ENCODE data around the gene URB1.

The URB1 gene

DNA sequence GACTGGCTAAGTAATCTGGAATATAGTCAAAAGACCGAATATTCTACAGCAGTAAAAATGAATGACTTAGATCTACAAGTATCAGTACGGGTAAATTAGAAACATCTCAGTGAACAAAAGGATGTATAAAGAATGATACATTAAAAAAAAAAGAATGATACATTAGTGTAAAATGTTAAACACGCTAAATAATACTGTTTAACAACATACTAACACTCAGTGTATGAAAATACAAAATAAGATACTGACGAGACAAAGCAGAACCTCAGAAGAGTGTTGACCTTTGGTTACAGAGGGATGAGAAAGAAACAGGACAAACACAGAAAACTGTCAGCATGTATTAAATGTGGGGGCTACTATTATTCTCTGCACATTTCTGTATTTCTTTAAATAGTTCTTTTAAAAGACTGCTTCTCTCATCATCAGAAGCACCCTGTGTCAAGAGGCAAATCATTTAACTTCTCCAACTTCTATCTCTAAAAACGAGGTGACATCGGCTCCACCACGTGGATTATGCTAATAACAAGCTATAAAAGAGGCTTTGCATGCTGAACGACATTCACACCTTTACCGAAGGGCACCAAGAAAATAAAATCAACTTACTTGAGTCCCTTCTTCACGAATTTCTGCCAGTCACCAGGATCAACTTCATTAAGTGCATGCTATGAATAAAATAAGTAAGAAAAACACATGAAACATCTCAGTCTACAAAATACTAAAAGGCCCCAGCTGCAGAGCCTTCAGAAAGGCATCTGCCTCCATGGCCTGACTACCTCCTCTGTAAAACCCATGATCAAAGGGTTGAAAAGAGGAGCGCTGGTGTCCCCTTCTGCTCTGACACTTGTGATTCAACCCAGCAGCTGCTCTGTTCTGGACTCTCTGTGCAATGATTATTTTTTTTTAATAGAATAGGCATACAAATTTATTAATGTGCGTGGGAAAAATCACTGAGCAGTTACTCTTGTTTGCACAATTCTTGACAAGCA is 51.7 kb downstream of the URB1 start:
- DNase-seq (ENCODE audit: low spot score) = no peak

GRCh38 chr21:32338209-32338921 is 54.4 kb downstream of the URB1 start:
- DNase-seq (ENCODE audit: low spot score) = no peak

GRCh38 chr21:32337206-32337605 is 55.6 kb downstream of the URB1 start:
- DNase-seq (ENCODE audit: low spot score) = no peak

GRCh38 chr21:32336711-32337110 is 56.1 kb downstream of the URB1 start:
- no peak for DNase-seq (ENCODE audit: low spot score)

DNA sequence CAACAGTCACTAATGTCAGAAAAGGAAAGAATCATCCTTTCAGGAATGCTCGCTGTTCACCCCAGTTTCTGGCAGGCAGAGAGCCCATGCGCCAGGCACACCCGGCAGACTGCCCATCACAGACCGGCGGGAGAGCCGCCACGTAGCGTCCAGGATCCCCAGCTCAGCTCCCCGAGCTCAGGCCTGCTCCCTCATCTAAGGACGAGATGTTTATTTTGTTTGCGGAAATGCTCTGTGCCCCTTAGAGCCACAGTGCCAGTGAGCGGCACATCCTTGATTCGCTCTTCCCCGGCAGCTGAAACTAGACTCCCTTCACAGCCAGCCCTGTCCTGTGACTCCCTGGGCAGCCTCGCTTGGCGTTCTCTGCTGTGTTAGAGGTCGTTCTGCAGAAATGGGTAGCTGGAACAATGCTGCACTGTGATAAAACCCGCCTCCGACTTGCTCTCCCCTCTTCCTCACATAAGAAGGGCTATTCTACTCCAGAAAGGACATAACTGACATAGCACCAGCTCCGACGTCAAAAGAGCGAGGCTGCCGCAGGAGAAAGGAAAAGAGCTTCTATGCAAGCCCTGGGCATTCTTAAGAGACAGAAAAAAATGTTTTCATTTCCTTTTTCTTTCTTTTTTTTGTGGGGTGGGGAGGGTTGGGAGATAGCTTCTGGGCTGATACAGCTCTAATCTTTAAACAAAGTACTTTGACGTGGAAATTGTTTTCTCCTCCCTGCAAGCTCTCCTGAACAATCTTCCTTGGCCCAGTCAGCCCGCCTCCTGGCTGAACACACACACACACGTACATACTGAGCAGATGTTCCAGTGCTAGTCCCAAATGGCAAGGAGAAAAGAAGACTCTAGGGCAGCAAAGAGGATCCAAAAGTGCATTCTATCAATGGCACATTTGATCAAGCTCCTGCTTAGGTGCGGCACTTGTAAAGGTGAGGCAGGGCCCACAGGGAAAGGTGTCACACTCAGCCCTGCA is 56.9 kb downstream of the URB1 start:
- DNase-seq (ENCODE audit: low spot score) = no peak

DNA sequence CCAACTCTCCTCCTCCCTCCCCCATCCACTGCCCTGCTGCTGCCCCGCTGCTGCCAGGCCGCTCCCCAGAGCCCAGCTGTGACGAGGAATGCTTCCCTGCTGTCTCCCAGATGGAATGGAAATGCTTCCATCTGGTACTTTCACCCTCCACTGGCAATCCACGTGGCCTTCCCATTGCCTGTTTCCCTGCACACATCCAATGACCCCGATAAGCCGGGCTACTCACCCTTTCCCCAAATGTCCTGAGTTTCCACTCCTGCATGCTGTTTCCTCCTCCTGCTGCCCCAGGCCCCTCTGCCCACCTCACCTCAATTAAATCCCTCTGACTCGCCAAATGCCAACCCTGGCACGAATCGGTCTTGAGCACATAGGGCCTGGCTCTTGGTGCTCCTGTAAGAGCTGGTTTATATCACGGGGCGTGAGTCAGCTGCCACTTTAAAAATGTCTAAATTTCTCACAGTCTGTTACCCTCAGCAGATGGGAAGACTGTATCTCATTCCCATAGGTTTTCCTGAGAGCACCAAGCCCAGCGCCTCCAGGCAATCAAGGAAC is 57.8 kb downstream of the URB1 start:
- DNase-seq (ENCODE audit: low spot score) = no peak

- DNase-seq (ENCODE audit: low spot score) = no peak
Measured at GRCh38 chr21:32333953-32334673, 58.7 kb downstream of the URB1 start.

GRCh38 chr21:32332463-32332951 is 60.3 kb downstream of the URB1 start:
- no peak for DNase-seq (ENCODE audit: low spot score)

DNA sequence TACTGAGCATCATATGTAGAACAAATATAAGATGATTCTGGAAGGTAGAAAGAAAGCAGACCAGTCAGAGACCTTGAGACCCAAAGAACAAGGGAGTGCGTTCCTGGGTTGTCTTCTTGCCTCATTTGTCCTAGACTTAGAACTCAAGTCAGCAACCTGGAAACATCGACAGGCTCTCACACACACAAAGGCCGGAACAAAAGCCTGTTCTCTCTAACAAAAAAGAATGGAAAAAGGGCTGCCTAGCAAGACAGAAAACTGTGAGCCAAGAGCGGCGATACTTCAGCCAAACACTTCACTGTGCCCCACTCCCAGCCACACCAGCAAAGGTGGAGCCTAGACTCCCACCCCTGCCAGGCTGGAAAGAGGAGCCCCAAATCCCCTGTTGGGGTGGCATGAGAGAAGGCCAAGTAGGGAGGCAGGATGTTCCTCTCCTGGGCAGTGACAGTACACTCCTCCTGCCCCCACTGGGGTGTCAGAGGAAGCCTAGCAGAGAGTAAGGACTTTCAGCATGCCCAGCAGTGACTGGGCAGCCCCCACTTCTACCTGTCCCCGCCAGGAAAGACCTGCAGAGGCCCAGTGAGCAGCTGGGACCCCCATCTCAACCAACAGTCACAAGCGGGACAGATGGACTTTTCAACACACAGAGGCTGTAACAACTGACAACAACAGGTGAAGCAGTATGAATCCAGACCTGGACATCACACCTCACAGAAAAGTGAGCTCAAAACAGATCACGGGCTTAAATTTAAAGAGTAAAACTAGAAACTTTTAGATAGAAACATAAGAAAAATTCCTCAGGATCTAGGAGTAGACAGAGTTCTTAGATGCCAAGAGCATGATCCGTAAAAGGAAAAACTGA is 61.1 kb downstream of the URB1 start:
- DNase-seq (ENCODE audit: low spot score) = no peak

GRCh38 chr21:32330784-32331311 is 62.0 kb downstream of the URB1 start:
- no peak for DNase-seq (ENCODE audit: low spot score)

DNA sequence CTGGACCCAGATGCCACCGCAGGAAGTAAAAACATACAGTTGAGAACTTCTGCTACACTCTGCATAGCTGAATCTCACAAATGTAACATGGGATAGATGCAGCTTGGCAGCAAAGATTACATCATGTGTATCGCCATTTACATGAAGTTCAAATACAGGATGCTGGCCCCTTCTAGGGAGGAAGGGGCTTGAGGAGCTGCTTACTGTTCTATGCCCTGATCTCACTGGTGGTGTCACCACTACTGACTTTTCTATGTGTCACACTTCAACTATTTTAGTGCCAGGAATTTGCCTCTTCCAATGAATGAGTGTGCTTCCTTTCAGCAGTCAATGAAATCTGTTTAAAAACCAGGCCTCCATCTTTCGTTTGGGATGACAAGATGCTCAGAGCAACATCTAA is 63.0 kb downstream of the URB1 start:
- no peak for DNase-seq (ENCODE audit: low spot score)

- no peak for DNase-seq (ENCODE audit: low spot score)
Measured at GRCh38 chr21:32329331-32329730, 63.5 kb downstream of the URB1 start.

DNA sequence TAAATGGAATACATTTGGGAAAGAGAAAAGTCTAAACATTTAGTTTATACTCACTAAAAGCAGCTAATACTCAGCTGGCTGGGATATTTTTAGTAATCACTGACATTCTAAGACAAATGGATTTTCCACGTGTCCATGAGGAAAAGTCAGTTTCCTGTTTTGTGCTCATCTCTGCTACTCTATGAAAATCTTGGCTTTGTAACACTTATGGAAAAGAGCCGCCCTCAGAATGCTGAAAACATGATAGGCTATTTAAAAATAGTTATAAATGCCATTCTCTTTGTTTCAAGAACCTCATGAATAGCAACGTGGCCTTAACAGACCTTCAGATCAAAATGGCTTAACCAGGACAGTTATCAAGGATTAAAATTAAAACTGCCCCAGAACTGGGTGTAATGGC is 64.2 kb downstream of the URB1 start:
- no peak for DNase-seq (ENCODE audit: low spot score)

- DNase-seq (ENCODE audit: low spot score) = no peak
Measured at GRCh38 chr21:32325706-32326105, 67.1 kb downstream of the URB1 start.

DNA sequence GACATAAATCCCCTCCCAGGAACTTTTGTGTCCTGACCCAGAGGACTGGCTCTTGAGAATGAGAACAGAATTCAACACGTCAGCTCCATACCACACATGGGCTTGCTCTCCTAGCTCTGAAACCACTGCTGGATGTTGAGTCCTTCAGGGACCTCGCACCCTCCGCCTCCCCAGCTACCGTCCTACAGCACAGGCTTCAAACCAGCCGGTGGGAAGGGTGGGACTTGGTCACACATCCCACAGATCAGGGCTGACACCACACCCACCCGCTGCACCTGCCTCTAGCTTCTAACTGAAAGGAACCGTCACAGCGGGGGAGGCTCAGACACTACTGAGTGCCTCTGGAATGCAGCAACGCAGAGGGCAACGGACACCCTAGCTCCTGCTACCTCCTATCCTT is 70.1 kb downstream of the URB1 start:
- no peak for DNase-seq (ENCODE audit: low spot score)

DNA sequence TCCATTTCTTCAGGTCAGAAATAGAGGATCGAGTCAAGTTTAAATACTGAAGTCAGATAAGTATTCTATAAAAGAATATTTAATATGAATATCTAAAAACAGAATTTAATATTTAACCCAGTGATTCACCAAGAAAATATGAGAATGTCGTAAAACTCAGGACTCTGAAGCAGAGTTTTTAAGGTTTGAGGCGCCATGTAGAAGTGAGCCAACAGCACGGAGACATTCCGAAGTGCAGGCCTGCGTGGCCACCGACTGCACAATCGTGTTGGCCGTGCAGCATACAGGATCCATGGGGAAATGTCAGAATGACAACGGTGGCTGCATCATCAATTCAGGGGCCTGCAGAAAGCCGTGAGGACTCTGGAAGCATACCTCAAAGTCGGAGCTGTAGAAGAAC is 70.7 kb downstream of the URB1 start:
- no peak for DNase-seq (ENCODE audit: low spot score)

- DNase-seq (ENCODE audit: low spot score) = no peak
Measured at GRCh38 chr21:32321480-32321879, 71.3 kb downstream of the URB1 start.

DNA sequence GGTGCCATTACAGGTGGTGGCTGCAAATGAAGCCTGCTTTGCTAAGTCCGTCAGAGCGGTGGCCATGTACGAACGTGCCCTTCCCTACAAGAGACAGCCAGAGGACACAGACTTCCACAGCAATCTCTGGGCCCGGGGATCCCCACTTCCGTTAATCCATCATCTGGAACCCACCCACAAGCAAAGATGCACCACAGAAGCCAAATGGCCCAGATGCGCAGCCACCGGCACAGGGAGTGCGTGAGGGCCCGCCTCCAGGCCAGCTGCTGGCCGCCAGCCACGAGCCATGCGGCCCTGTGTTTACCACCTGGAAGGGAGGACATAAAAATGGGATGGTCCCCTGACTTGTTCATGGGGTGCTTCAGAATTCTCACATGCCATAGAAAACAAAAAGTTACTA is 72.1 kb downstream of the URB1 start:
- no peak for DNase-seq (ENCODE audit: low spot score)

GRCh38 chr21:32320059-32320458 is 72.8 kb downstream of the URB1 start:
- DNase-seq (ENCODE audit: low spot score) = no peak

DNA sequence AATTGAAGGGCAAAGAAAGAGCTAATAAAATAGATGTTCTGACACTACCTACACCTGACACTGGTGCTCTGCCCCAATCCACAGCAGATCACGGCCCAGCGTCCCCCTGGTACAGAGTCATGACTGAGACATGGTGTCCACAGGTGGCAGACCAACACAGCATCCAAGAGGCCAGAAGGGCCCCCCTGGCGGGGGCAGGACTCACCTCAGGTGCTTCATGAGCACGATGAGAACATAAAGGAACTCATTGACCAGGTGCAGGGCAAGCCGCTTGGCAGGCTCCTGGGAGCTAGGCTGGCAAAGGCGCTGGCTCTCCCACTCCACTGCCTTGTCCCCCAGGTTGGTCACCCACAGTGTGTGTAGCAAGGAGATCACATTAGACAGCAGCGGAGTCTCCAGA is 73.8 kb downstream of the URB1 start:
- DNase-seq (ENCODE audit: low spot score) = no peak
